GM23338 (cell line): ENCODE measurements around the gene WIPF3.

Experiments used
- CREB1 ChIP-seq: fragments of 250-450 bp; sonication (Bioruptor Pico); IDR thresholded peaks from 2 replicates; pipeline ENCODE4 v1.5.0; 2020; ENCODE audit warnings: low read depth, mild to moderate bottlenecking, moderate library complexity
- ETS1 ChIP-seq: IDR thresholded peaks from 2 replicates; pipeline ENCODE4 v1.6.1; 2016; ENCODE audit warnings: antibody characterized with exemption
- EZH2 ChIP-seq: fragments of 200-600 bp; sonication (generic); IDR thresholded peaks from one replicate; pipeline ENCODE4 v1.8.0; 2017; ENCODE audit warnings: antibody characterized with exemption, mild to moderate bottlenecking, low read depth; ENCODE audit not compliant: unreplicated experiment
- EZH2phosphoT487 ChIP-seq: fragments of 200-600 bp; sonication (generic); IDR thresholded peaks from one replicate; pipeline ENCODE4 v1.8.1; 2018; ENCODE audit warnings: antibody characterized with exemption; ENCODE audit not compliant: unreplicated experiment
- JUNB ChIP-seq: IDR thresholded peaks from one replicate; pipeline ENCODE4 v1.6.1; 2016; ENCODE audit warnings: antibody characterized with exemption; ENCODE audit not compliant: unreplicated experiment
- NANOG ChIP-seq: IDR thresholded peaks from 2 replicates; pipeline ENCODE4 v1.6.1; 2016; ENCODE audit warnings: antibody characterized with exemption, borderline replicate concordance
- POLR2AphosphoS5 ChIP-seq: IDR thresholded peaks from 2 replicates; pipeline ENCODE4 v1.6.1; 2016; ENCODE audit warnings: antibody characterized with exemption, low read depth
- REST ChIP-seq: IDR thresholded peaks from one replicate; pipeline ENCODE4 v1.6.1; 2018; ENCODE audit warnings: antibody characterized with exemption; ENCODE audit not compliant: unreplicated experiment
- STAT1 ChIP-seq: IDR thresholded peaks from one replicate; pipeline ENCODE4 v1.6.1; 2016; ENCODE audit warnings: antibody characterized with exemption; ENCODE audit not compliant: unreplicated experiment
- ZNF114 ChIP-seq: fragments of 250-450 bp; sonication (Bioruptor Pico); IDR thresholded peaks from 2 replicates; pipeline ENCODE4 v1.5.0; 2020; ENCODE audit warnings: mild to moderate bottlenecking, moderate library complexity
- ZNF331 ChIP-seq: fragments of 250-450 bp; sonication (Bioruptor Pico); IDR thresholded peaks from 2 replicates; pipeline ENCODE4 v1.5.0; 2020; ENCODE audit warnings: low read depth, mild to moderate bottlenecking, moderate library complexity
- ZNF462 ChIP-seq: fragments of 250-450 bp; sonication (Bioruptor Pico); IDR thresholded peaks from 2 replicates; pipeline ENCODE4 v1.5.0; 2020; ENCODE audit warnings: mild to moderate bottlenecking, moderate library complexity
- TF ChIP-seq, protein P1 (sequence below), 2 experiments: fragments of 200-600 bp in 1 of 2; sonication (generic) in 1 of 2; conservative IDR thresholded peaks; 2 replicates each; pipeline versions ENCODE4 v1.5.1 to v1.6.1; 2016 to 2017; ENCODE audit warnings: antibody characterized with exemption in 2 of 2, low read depth in 2 of 2, mild to moderate bottlenecking in 2 of 2, moderate library complexity in 1 of 2

DNA sequence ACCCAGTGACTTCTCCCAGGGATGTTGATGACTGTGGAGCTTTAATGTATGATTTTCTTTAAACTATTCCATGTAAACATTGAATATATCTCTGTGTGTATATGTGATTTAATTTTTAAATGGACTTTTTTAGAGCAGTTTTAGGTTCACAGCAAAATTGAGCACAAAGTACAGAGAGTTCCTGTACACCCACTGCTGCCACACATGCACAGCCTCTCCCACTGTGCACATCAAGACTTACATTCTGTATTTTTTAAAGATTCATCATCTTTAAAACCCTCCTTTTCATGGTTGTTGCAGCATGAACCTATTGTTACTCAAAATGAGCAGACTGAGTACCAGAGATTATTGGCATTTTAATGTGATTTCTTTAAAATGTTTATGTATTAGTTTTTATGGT, 51.3 kb downstream of the WIPF3 start:
- TF ChIP-seq, protein P1, sequence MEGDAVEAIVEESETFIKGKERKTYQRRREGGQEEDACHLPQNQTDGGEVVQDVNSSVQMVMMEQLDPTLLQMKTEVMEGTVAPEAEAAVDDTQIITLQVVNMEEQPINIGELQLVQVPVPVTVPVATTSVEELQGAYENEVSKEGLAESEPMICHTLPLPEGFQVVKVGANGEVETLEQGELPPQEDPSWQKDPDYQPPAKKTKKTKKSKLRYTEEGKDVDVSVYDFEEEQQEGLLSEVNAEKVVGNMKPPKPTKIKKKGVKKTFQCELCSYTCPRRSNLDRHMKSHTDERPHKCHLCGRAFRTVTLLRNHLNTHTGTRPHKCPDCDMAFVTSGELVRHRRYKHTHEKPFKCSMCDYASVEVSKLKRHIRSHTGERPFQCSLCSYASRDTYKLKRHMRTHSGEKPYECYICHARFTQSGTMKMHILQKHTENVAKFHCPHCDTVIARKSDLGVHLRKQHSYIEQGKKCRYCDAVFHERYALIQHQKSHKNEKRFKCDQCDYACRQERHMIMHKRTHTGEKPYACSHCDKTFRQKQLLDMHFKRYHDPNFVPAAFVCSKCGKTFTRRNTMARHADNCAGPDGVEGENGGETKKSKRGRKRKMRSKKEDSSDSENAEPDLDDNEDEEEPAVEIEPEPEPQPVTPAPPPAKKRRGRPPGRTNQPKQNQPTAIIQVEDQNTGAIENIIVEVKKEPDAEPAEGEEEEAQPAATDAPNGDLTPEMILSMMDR (conservative IDR thresholded peaks at IDR 0.05; ENCODE audit: low read depth in 2 of 2) = no peak
- TF ChIP-seq POLR2AphosphoS5 (no peak), EZH2phosphoT487 (no peak), EZH2 (no peak), ETS1 (no peak), ZNF114 (CRISPR knock-in tag) (no peak), REST (no peak), CREB1 (CRISPR knock-in tag) (no peak), STAT1 (no peak), JUNB (no peak), ZNF462 (CRISPR knock-in tag) (no peak), NANOG (no peak), ZNF331 (CRISPR knock-in tag) (no peak)
